CD1c-positive myeloid dendritic cell (primary cell): ENCODE measurements around the gene ANKFN1.
"Not testable (repeated sequence)": the region's sequence is repeated elsewhere in the genome, so short reads cannot be mapped to it uniquely, and the experiment has no call there.

ENCODE experiments used
- DNase-seq: peaks from one replicate; pipeline ENCODE4 v3.0.0-alpha.2; 2016; ENCODE audit errors: extremely low spot score

ANKFN1 gene

DNA sequence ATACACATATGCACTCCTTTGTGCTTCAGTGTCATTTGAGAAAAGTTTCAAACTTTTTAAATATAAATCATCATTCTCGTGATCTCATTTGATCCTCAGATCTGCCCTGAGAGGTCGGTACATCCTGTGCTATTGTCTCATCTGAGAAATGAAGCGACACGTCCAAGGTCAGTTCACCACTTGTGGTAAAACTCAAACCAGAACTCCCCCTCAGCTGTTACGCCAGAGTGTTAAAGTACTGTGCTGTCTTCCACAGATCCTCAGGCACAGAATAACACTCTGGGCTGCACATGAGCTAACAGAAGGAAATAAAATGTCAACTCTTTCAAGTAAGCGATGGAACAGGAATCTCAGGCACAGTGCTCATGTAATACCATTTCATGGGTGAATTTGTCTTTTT is 31.4 kb downstream of the ANKFN1 start:
- no peak for DNase-seq

DNA sequence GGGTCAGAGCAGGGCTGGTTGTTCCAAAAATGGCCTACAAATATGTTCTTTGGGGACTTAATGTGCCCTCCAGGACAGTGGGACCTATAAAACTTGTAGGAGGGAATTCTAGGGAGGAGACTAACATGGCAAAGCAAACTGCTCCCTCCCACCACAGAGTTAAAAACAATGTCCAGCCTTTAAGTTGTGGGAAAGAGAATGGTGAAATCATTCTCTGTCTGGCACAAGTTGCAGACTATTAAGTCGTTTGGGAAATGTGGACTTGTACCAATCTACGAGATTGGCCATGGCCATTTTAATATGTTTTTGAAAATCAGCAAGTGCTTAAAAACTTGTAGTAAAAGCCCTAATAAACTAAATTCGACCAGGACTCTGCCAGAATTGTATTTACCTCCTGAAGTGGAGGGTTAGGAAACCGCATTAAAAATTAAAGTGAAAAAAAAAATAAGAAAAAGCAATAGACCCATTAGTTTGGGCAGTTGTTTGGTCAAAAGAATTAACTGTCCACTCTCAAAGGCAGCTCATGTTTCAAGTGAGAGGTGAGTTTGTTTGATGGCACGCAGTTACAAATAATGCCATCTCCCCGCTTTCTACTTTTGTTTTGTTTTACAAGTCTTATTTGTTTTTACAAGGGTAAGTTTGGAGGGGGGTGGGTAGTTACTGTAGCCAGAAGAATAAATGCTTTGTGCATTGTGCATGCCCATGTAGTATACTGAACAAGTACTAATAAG is 32.4 kb downstream of the ANKFN1 start:
- DNase-seq: no peak

DNA sequence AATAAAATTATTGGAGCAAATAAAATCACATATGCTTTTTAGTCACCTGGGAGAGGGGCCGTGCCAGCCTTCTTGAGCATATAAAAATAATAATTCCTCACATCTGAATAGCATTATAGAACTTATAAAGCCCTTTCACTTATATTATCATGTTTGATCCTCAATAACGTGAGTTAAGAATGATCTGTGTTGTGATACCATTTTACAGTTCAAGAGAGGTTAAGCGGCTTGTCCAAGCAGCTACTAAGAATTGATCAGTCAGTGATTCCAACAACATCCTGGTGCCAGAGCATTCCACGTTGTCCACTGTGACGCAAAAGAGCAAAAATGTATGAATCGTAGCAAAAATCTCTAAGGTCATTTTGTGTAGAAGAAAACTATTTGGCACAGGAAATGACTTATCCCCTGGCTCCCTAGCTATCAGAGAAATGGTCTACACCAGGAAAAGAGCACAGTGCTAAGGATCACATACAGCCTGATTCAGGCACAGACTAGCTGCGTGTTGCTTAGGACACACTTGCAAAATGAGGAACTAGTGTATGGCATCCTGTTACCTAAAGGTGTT is 33.0 kb downstream of the ANKFN1 start:
- DNase-seq: no peak

DNA sequence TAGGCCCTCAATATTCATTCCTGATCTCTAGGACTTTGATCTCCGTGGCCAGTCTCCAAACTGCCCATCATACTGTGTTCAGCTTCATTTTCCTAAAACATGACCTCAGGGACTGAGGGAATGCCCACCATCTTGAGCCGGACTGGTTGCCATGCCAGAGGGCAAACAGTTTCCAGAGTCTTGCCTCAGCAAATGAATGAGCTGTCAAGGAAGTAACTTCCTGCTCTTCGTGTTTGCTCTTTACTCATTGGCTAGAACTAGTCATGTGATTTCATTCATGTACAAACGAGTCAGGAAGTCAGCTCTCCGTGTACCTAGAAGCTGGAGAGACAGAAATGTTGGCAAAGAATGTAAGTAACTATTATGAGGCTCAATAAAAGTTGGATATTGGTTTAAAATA is 50.2 kb downstream of the ANKFN1 start:
- DNase-seq: no peak

DNA sequence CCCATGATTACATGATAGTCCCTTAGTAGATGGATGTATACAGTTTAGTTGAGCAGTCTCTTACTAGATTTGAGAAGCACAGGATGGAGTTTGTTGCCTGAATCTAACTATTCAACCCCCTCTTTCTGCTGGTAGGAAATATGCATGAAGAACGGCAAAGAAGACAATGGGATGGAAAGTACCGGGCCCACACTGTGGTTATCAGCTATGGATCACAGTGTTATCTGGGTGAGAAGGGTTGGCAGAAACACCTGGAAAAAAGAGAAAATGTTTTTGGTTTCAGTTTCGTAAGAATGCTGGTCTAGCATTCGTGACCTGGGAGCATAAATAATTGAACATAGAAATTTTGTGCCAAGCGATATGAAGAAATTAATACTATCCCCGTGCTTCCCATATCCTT is 53.1 kb downstream of the ANKFN1 start:
- no peak for DNase-seq

DNA sequence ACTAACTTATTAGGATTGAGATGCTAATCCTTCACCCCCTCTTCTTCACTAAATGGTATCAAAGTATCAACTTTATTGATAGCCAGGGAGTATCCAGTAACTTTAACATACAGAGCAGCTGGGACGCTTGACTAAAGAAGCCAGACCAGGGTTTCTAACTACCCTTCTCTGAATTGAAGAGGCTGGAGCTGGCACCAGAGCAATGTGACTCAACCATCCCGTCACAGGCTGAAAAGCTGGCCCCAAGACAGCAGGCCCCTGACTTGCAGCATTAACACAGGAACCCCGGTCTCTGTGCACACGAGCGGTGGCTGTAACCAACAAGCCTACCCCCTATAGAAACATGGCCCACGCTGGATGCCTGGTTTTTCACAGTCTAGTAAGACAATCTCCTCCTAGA is 59.8 kb downstream of the ANKFN1 start:
- DNase-seq: no peak

DNA sequence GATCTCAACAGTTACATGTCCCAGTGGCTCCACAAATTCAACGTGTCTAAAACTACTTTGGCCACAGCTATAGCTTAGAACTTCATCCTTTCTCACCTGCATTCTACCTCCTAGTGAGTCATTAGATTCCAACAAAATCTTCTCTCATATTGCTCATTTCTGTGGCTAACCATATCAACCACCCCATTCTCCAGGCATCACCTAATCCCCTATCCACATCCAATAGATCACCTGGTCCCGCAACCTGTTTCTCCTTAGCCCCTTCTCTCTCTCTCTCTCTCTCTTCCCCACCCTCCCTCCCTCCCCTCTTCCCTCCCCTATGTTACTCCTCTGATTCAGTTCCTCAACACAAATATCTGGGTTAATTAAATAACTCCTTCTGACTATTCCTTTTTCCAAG is 64.6 kb downstream of the ANKFN1 start:
- DNase-seq: no peak

DNA sequence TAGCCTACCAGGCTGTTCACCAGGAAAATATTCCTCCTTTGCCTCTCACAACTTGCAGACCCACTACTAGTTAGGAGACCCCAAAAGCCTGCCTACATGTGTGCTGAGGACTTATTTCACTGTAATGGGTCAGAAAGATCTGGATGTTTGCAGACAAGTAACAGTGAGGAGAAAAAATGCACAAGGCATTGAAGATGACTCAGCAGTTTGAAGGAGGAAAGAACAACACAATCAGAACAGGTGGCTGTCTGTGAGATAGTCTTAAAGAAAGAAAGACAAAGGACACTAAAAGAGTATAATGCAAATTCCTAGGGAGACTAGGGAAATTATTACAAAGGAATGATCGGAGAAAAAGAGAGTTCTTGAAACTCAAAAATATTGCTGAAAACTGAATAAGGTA is 69.0 kb downstream of the ANKFN1 start:
- no peak for DNase-seq

DNA sequence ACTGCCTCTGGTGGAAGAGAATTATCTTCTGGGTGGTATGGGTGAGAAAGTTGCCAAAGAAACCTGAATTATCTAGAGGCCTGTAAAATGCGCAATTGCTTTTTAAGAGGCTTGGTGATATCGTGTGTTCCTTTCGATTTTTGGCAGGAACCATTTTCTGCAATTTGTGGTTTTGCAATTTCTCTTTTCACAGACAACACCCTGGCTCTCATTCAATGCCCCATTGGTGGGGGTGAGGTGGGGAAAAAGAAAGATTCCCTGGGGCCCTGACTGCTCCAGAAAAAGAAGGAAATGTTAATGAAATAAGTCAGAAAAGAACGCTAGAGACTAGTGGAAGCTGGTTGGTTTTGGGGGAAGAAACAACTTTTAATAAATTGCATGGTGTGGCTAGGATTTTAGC is 77.4 kb downstream of the ANKFN1 start:
- no peak for DNase-seq

DNA sequence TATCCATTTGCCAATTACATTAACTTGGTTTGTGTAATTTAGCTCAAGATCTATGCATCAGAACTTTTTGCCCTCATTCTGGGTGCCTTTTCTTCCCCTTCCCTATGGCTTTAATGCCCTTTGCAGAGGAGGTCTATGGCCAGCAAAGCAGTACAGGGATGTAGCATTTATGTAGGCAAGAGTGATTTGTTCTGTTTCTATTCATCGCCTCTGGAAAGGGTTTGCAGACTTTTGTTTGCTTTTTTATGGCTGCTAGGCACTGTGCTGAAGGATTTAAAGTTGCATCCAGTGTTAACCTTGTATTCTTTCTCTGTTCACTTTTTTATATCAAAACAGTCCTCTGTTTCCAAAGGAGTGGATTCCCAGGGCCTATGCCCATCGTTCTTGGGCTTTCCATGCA is 78.0 kb downstream of the ANKFN1 start:
- DNase-seq: no peak

DNA sequence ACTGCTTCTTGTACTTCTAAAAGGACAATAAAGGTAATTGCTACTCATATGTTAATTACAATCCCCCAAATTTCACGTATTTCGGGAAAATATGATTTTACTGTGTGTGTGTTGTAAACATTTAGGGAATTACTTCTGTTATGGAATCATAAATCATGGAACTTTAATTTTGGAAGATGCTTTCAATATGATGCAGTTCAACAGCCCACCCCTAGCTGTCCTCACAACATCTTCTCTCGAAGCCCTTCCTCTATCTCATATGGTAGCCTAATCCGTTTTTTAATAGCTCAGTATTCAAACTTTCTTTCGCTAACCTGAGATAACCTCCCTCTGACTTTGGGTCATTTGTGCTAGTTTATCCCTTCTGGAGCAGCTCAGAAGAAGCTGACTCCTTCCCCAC is 78.4 kb downstream of the ANKFN1 start:
- DNase-seq: no peak

DNA sequence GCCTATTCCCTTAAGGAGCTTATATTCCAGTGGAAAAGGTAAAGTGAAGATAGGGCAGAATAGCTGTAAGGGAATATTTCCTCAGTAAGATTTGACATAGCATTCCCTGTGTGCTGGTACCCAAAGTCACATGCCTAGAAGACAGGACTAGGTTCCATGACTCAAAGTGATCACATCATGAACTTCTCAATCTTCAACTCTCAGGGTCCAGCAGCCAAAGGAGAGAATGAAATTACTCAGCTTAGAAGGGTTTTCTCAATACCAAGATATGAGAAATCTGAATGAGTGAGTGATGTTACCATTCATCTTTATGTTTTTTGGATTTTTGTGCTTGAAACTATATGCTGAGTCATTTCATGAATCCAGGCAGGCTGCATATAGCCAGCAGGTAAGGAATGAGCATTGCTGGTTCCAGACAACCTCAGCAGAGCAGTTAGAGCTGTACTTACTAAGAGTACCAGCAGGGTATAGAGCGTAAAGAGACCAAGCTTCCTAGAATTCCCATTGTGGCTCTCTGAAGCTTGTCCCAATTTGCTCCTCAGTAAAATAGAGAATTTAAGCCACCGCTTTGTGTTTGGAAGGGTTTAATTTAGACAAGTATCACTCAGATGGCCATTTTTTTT is 91.1 kb downstream of the ANKFN1 start:
- no peak for DNase-seq

DNA sequence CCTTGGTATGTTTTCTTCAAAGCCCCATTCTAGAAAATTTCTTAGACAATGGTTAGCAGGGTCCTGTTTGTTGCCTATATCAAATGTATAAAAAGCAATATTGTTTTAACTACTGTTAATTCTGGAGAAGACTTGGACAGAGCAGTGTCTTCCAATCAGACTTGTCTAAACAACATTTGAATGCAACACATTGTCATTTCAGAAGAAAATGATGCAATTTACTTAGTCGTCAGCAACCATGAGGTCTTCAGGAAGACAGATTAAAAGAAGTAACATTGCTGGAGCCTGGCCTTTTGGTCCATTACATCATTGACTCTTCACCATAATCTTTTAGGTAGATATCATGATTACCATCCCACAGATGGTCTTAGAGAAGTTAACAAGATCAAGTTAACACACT is 94.5 kb downstream of the ANKFN1 start:
- DNase-seq: no peak

DNA sequence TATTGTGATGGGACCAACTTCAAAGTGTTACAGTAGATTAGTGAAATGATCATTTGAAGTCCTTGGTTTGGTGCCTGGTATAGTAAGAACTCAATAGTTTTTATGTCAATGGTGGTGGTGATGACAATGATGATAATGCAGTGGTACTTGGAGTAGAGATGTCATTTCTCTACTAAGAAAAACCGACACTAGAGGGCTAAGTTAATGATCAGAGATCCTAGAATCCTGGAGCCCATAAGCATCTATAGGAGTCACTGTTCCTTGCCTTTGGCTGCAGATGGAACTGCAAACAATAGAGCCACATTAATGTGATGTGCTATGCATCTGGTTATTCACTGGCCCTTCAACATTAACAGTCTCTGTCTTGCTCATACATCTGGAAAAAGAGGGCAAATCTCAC is 103.8 kb downstream of the ANKFN1 start:
- DNase-seq: no peak

DNA sequence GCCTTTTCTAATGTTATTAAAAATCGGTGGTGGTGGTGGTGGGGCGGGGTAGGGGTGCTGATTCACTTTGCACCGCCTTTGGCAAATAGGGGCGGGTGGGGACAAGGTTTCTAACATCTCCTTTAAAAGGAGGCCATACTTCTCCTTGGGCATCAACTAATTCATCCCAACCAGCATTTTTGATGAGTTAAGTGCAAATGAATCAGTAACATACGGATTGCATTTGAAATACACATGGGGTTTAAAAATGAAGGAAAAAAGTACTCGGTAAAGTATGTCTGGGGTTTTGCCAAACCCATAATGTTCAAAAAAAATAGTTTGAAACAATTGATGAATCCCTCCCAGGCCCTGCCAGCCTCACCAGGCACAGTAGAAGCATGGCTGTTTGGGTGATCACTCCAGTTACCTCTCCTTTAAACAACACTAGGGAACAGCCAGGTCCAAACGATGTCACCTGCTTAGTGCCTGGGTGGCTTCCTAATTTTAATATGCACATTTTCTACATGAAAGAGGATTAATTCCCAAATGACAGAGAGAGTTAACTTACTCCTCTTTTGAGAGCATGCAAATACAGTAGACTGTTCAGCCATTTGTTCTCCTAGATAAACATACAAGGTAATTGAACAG is 107.2 kb downstream of the ANKFN1 start:
- DNase-seq: no peak

DNA sequence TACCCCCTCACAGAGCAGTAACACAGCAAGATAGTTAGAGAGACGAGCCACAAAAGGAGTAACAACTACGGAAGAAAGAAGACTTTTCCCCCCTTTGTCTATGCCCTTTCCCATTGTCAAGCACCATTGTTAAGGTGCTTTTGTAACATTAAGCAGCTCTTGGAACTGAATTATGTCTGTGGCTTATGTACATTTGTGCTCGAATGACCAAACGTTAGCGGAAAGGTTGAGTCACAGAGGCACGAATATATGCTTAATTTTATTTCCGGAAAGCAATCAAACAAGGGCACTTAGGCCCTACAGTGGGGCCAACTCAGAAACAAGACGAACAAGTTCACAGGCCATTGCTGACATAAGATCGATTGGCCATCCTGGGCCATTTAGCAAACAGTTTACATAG is 109.5 kb downstream of the ANKFN1 start:
- no peak for DNase-seq

DNA sequence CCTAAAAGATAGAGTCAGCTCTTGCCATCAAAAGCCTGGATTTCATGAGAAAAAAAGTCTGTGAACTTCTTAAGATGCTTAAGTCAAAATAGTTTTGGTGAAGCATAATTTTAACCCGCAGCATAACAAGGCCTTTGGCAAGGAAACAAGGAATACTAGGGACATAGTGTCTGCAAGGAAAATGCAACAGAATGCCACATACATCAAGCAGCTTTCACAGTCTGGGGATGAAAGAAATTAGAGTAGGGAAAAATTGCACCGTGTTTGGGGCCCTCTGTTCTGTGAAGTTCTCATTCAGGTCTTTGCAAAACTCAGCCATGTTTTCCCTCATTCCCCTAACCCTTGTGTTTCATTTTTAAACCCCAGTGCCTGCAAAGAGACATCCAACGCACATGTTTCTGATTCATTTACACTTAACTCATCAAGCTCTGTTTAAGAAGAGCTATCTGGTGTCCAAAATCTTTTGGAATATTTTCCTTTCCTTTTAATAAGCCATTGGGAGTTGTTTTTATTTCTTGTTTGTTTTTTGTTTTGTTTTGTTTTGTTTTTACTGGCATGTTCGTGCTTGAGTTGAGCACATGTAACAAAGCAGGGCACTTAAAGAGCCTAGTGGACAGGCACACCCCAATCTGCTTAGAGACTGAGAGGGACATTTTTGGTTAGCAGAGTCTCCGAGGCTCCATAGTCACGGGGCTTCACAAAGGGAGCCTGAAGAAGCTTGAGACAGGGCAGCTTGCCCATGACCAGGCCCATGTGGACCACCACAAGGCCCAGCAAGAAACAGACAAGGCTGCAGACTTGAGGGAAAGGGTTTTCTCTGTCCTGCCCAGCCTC is 116.5 kb downstream of the ANKFN1 start:
- DNase-seq: no peak

DNA sequence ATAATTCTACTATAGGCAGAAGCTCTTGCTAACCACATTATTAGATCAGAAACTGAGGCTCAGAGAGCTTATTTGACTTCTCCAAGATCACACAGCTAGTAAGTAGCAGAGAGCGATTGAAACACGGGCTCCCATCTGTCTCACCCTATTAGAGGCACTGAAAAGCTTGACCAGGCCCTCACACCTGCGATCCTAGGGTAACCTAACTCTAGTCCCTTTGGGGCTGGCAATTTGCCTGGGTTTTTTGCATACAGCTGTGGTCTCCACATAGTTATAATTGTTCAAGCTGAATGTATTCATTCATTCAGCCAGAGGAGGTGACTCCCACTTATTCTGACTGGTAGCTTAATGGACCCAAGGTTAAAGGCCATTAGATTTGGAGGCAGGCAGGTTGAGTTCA is 121.2 kb downstream of the ANKFN1 start:
- DNase-seq: no peak

DNA sequence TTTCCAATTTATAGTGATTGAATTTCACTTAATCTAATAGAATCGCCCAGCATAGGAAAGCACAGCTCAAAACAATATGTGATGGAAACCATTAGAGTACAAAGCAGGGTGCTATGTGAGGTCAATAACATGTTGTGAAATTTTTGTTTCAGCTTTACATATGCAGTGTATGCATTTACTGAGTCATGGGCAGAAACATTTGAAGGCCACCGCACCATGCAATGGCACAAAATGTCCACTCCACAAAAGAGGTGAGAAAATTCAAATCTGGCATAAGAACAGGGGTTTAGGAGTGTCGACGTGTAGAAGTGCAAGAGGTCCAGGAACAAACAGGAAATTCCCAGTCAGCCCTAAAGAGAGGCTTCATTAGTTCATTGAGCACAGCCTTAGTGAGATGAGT is 131.2 kb downstream of the ANKFN1 start:
- DNase-seq: no peak

DNA sequence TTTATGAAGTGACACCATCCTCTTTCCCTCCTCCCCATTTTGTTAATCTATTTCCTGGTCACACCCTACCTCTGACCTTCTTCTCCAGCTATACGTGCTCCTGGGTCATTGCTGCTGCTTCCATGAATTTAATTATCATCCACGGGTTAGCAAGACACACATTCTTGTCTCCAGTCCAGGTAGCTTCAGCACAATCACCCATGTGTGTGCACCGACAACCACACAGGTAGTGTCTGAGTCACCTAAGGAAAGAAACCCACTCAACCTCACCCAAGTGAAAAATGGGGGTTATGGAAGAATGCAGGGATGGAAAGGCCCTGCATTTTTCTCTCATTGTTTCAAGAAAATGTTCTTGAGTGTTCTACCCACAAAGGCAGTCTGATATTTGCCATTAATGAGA is 135.5 kb downstream of the ANKFN1 start:
- not testable (repeated sequence) for DNase-seq

DNA sequence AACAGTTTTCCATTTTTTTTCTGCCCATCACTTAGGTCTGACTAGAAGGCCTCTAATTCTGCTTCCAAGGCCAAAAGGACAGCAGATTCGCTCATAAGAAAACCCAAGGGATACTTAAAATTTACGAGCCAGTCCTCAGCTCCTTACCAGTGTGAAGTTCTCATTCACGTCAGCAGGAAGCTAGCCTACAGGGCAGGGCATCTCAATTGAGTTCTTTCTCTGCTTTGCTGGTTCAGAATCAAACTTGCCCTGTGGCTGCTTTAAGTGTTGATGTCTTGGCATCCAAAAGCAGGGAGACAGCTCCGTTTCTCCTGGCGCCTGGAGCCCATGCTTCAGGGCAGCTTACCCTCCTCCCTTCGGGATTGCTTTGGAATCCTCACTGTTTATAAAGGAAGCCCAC is 136.0 kb downstream of the ANKFN1 start:
- no peak for DNase-seq

DNA sequence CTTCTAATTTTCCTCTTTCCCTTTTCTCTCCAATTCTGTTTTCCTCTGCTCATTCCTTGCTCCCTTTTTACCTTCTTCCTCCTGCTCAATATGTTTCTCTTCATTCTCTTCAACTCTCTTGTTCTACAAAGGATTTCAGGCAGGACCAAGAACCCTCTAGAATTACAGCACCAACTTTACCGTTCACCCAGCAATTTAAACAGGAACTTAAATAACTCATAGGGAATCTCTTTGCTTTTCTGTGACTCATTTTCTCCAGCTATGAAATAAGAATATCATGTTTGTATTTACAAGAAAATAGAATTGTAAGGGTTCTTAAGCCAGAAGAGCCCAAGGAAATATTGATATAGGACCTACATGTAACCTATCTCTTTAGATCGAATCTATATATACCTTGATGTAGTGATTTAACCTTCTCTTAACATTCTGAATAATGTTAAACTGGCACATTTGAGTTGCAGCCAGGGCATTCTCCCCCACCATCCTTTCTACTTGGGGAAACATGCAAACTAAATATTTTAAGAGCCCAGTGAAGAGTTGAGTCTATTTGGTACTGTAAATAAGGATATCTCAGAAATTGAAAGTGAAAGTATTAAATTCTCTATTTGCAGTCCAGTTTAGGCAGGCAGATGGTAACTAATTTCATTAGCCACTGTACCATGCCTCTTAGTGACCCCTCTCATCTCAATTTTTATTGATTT is 137.0 kb downstream of the ANKFN1 start:
- no peak for DNase-seq
